ENCODE data around the gene ZBTB32. TPM values are rescaled to one million over a fixed set of nuclear protein-coding genes. Genes with fewer than 3 reads are reported as not detected.

ZBTB32 gene
- total and polyA plus RNA-seq, 7 donors = 0.08 to 0.10 TPM; not detected in 5

- WGBS, 3 donors = 92 to 96% (median 94%) methylated on average over 2 of the region's 2 CpGs
- H3K27ac ChIP-seq = no peak overlapping the region
- no peaks in the 10 kb centered on the region for H3K27me3 ChIP-seq (ENCODE audit: insufficient read depth in 3 of 3, low read length in 2 of 3)
- peaks cover 14% of the 10 kb centered on the region for H3K4me1 ChIP-seq
- ATAC-seq (no peak), DNase-seq (no peak)
- no peak for TF ChIP-seq CTCF (IDR thresholded peaks at IDR 0.05)
- intact Hi-C loops (cut with DNase I) = loop anchor here in 1 of 2 donors (5.0 kb wide), 1 partner anchor 173 kb away; no protein-coding TSS in a partner anchor
- H3K36me3 ChIP-seq (ENCODE audit: insufficient read depth in 1 of 2, low read depth in 1 of 2) = peaks cover 3 to 26% of the 10 kb centered on the region in 2 donors
- no peak overlapping the region for H3K4me3 ChIP-seq
- no peaks in the 10 kb centered on the region for H3K9me3 ChIP-seq
Observed at GRCh38 chr19:35759697-35760096, 55.3 kb downstream of the ZBTB32 start.

GRCh38 chr19:35760711-35761349 is 56.5 kb downstream of the ZBTB32 start:
- intact Hi-C loops (cut with DNase I) = no loop called here
- Histone ChIP-seq H3K36me3 (ENCODE audit: insufficient read depth in 1 of 2, low read depth in 1 of 2) (peaks cover 3 to 36% of the 10 kb centered on the region in 2 donors), H3K27ac (no peak overlapping the region), H3K4me3 (no peak overlapping the region), H3K4me1 (peaks cover 14% of the 10 kb centered on the region), H3K9me3 (no peaks in the 10 kb centered on the region), H3K27me3 (ENCODE audit: insufficient read depth in 3 of 3, low read length in 2 of 3) (no peaks in the 10 kb centered on the region)
- DNase-seq = no peak
- ATAC-seq = no peak
- TF ChIP-seq CTCF (IDR thresholded peaks at IDR 0.05) = no peak
- 94 to 96% (median 94%) methylated on average over 4 of the region's 4 CpGs for WGBS, 3 donors

GRCh38 chr19:35764432-35765315 is 60.3 kb downstream of the ZBTB32 start:
- H3K27me3 ChIP-seq (ENCODE audit: insufficient read depth in 3 of 3, low read length in 2 of 3) = no peaks in the 10 kb centered on the region
- ATAC-seq (no peak), DNase-seq (no peak)
- intact Hi-C loops (cut with DNase I) = no loop called here
- 92 to 94% (median 94%) methylated on average over 17 of the region's 17 CpGs for WGBS, 3 donors
- H3K36me3 ChIP-seq (ENCODE audit: insufficient read depth in 1 of 2, low read depth in 1 of 2) = peaks cover 3 to 39% of the 10 kb centered on the region in 2 donors
- H3K27ac ChIP-seq = no peak overlapping the region
- no peak overlapping the region for H3K4me3 ChIP-seq
- no peak for TF ChIP-seq CTCF (IDR thresholded peaks at IDR 0.05)
- no peaks in the 10 kb centered on the region for H3K9me3 ChIP-seq
- no peaks in the 10 kb centered on the region for H3K4me1 ChIP-seq

Other genes starting within 250 kb of the ZBTB32 start
- gene KRTDAP, start 214.1 kb upstream of the ZBTB32 start, total RNA-seq = not detected
- not detected for gene KRTDAP, start 214.1 kb upstream of the ZBTB32 start, polyA plus RNA-seq
- gene DMKN, start 190.9 kb upstream of the ZBTB32 start, total RNA-seq = under 1 TPM in 3 of 4 donors, not detected in 1; 0.44 to 0.63 (median 0.45) TPM
- under 1 TPM; 0.21 to 0.77 (median 0.73) TPM for gene DMKN, start 190.9 kb upstream of the ZBTB32 start, polyA plus RNA-seq
- not detected for gene SBSN, start 176.2 kb upstream of the ZBTB32 start, total RNA-seq
- under 1 TPM in 1 of 3 donors, not detected in 2; 0.09 TPM for gene SBSN, start 176.2 kb upstream of the ZBTB32 start, polyA plus RNA-seq
- gene GAPDHS, start 171.1 kb upstream of the ZBTB32 start, total RNA-seq = not detected
- gene GAPDHS, start 171.1 kb upstream of the ZBTB32 start, polyA plus RNA-seq = not detected
- 100 to 1,000 TPM in 1 of 4 donors, 10 to 100 TPM in 3; 77.1 to 103 (median 85.5) TPM for gene TMEM147, start 158.9 kb upstream of the ZBTB32 start, total RNA-seq
- gene TMEM147, start 158.9 kb upstream of the ZBTB32 start, polyA plus RNA-seq = 100 to 1,000 TPM; 143 to 245 (median 202) TPM
- gene ATP4A, start 140.9 kb upstream of the ZBTB32 start, total RNA-seq = not detected
- not detected for gene ATP4A, start 140.9 kb upstream of the ZBTB32 start, polyA plus RNA-seq
- not detected for gene PMIS2, start 118.4 kb upstream of the ZBTB32 start, total RNA-seq
- gene PMIS2, start 118.4 kb upstream of the ZBTB32 start, polyA plus RNA-seq = not detected
- gene HAUS5, start 91.8 kb upstream of the ZBTB32 start, total RNA-seq = 1 to 10 TPM; 2.5 to 6.1 (median 4.8) TPM
- 1 to 10 TPM; 3.3 to 3.9 (median 3.6) TPM for gene HAUS5, start 91.8 kb upstream of the ZBTB32 start, polyA plus RNA-seq
- gene RBM42, start 75.5 kb upstream of the ZBTB32 start, total RNA-seq = 10 to 100 TPM; 50.1 to 68.1 (median 59.1) TPM
- gene RBM42, start 75.5 kb upstream of the ZBTB32 start, polyA plus RNA-seq = 10 to 100 TPM; 53.2 to 69.1 (median 61.1) TPM
- not detected for gene ETV2, start 62.8 kb upstream of the ZBTB32 start, total RNA-seq
- under 1 TPM; 0.19 to 0.23 (median 0.20) TPM for gene ETV2, start 62.8 kb upstream of the ZBTB32 start, polyA plus RNA-seq
- 100 to 1,000 TPM; 631 to 878 (median 757) TPM for gene COX6B1, start 56.2 kb upstream of the ZBTB32 start, total RNA-seq
- gene COX6B1, start 56.2 kb upstream of the ZBTB32 start, polyA plus RNA-seq = 1,000 to 10,000 TPM in 2 of 3 donors, 100 to 1,000 TPM in 1; 912 to 1,724 (median 1,459) TPM
- not detected for gene UPK1A, start 38.0 kb upstream of the ZBTB32 start, total RNA-seq
- under 1 TPM; 0.17 to 0.31 (median 0.24) TPM for gene UPK1A, start 38.0 kb upstream of the ZBTB32 start, polyA plus RNA-seq
- 10 to 100 TPM; 18.0 to 29.0 (median 23.4) TPM for gene KMT2B, start 13.4 kb downstream of the ZBTB32 start, total RNA-seq
- 10 to 100 TPM; 13.4 to 20.0 (median 19.2) TPM for gene KMT2B, start 13.4 kb downstream of the ZBTB32 start, polyA plus RNA-seq
- gene IGFLR1, start 37.9 kb downstream of the ZBTB32 start, total RNA-seq = 10 to 100 TPM in 1 of 4 donors, 1 to 10 TPM in 3; 2.0 to 12.4 (median 2.4) TPM
- 10 to 100 TPM in 1 of 3 donors, 1 to 10 TPM in 2; 5.8 to 11.9 (median 9.9) TPM for gene IGFLR1, start 37.9 kb downstream of the ZBTB32 start, polyA plus RNA-seq
- gene U2AF1L4, start 40.9 kb downstream of the ZBTB32 start, total RNA-seq = 10 to 100 TPM; 13.3 to 28.7 (median 19.6) TPM
- gene U2AF1L4, start 40.9 kb downstream of the ZBTB32 start, polyA plus RNA-seq = 10 to 100 TPM; 12.3 to 26.6 (median 13.6) TPM
- gene PSENEN, start 41.1 kb downstream of the ZBTB32 start, total RNA-seq = 10 to 100 TPM; 34.7 to 41.0 (median 36.7) TPM
- gene PSENEN, start 41.1 kb downstream of the ZBTB32 start, polyA plus RNA-seq = 100 to 1,000 TPM in 1 of 3 donors, 10 to 100 TPM in 2; 61.6 to 116 (median 67.7) TPM
- gene LIN37, start 44.0 kb downstream of the ZBTB32 start, total RNA-seq = 10 to 100 TPM in 1 of 4 donors, 1 to 10 TPM in 3; 3.1 to 14.5 (median 7.9) TPM
- gene LIN37, start 44.0 kb downstream of the ZBTB32 start, polyA plus RNA-seq = 10 to 100 TPM; 17.8 to 26.8 (median 23.1) TPM
- 1,000 to 10,000 TPM in 1 of 4 donors, 100 to 1,000 TPM in 3; 656 to 1,308 (median 674) TPM for gene HSPB6, start 52.5 kb downstream of the ZBTB32 start, total RNA-seq
- gene HSPB6, start 52.5 kb downstream of the ZBTB32 start, polyA plus RNA-seq = 100 to 1,000 TPM; 303 to 719 (median 476) TPM
- 10 to 100 TPM in 1 of 4 donors, 1 to 10 TPM in 3; 4.2 to 16.2 (median 9.0) TPM for gene PROSER3, start 53.6 kb downstream of the ZBTB32 start, total RNA-seq
- gene PROSER3, start 53.6 kb downstream of the ZBTB32 start, polyA plus RNA-seq = 10 to 100 TPM in 1 of 3 donors, 1 to 10 TPM in 2; 4.6 to 14.2 (median 5.3) TPM
- gene ARHGAP33, start 71.0 kb downstream of the ZBTB32 start, total RNA-seq = 1 to 10 TPM in 3 of 4 donors, under 1 TPM in 1; 0.68 to 4.0 (median 2.2) TPM
- gene ARHGAP33, start 71.0 kb downstream of the ZBTB32 start, polyA plus RNA-seq = 1 to 10 TPM in 2 of 3 donors, under 1 TPM in 1; 0.96 to 1.4 (median 1.3) TPM
- gene PRODH2, start 108.3 kb downstream of the ZBTB32 start, total RNA-seq = not detected
- gene PRODH2, start 108.3 kb downstream of the ZBTB32 start, polyA plus RNA-seq = not detected
- gene NPHS1, start 147.9 kb downstream of the ZBTB32 start, total RNA-seq = not detected
- gene NPHS1, start 147.9 kb downstream of the ZBTB32 start, polyA plus RNA-seq = not detected
- not detected for gene KIRREL2, start 152.4 kb downstream of the ZBTB32 start, total RNA-seq
- gene KIRREL2, start 152.4 kb downstream of the ZBTB32 start, polyA plus RNA-seq = not detected
- 1 to 10 TPM in 1 of 4 donors, under 1 TPM in 3; 0.48 to 4.1 (median 0.78) TPM for gene APLP1, start 164.0 kb downstream of the ZBTB32 start, total RNA-seq
- 1 to 10 TPM in 1 of 3 donors, under 1 TPM in 2; 0.48 to 2.2 (median 1.00) TPM for gene APLP1, start 164.0 kb downstream of the ZBTB32 start, polyA plus RNA-seq
- 1 to 10 TPM in 3 of 4 donors, under 1 TPM in 1; 0.90 to 2.2 (median 1.5) TPM for gene NFKBID, start 196.0 kb downstream of the ZBTB32 start, total RNA-seq
- gene NFKBID, start 196.0 kb downstream of the ZBTB32 start, polyA plus RNA-seq = 1 to 10 TPM in 2 of 3 donors, under 1 TPM in 1; 0.75 to 1.6 (median 1.2) TPM
- gene HCST, start 198.0 kb downstream of the ZBTB32 start, total RNA-seq = 1 to 10 TPM; 1.7 to 4.7 (median 3.1) TPM
- 1 to 10 TPM; 1.1 to 4.2 (median 3.5) TPM for gene HCST, start 198.0 kb downstream of the ZBTB32 start, polyA plus RNA-seq
- 10 to 100 TPM in 3 of 4 donors, 1 to 10 TPM in 1; 9.4 to 22.1 (median 14.2) TPM for gene TYROBP, start 203.7 kb downstream of the ZBTB32 start, total RNA-seq
- 10 to 100 TPM in 2 of 3 donors, 1 to 10 TPM in 1; 7.8 to 19.1 (median 10.6) TPM for gene TYROBP, start 203.7 kb downstream of the ZBTB32 start, polyA plus RNA-seq
- 10 to 100 TPM in 2 of 4 donors, 1 to 10 TPM in 2; 7.2 to 11.2 (median 10.0) TPM for gene LRFN3, start 231.8 kb downstream of the ZBTB32 start, total RNA-seq
- gene LRFN3, start 231.8 kb downstream of the ZBTB32 start, polyA plus RNA-seq = 10 to 100 TPM in 2 of 3 donors, 1 to 10 TPM in 1; 8.6 to 25.6 (median 11.3) TPM